ENCODE results near the gene CAV1. TPM values are rescaled to one million over a fixed set of nuclear protein-coding genes. Genes with fewer than 3 reads are reported as not detected.
"Not testable (repeated sequence)": the region's sequence is repeated elsewhere in the genome, so short reads cannot be mapped to it uniquely, and the experiment has no call there.

CAV1 gene
- total RNA-seq, 1 donor from 2014 or later = 12.0 TPM

DNA sequence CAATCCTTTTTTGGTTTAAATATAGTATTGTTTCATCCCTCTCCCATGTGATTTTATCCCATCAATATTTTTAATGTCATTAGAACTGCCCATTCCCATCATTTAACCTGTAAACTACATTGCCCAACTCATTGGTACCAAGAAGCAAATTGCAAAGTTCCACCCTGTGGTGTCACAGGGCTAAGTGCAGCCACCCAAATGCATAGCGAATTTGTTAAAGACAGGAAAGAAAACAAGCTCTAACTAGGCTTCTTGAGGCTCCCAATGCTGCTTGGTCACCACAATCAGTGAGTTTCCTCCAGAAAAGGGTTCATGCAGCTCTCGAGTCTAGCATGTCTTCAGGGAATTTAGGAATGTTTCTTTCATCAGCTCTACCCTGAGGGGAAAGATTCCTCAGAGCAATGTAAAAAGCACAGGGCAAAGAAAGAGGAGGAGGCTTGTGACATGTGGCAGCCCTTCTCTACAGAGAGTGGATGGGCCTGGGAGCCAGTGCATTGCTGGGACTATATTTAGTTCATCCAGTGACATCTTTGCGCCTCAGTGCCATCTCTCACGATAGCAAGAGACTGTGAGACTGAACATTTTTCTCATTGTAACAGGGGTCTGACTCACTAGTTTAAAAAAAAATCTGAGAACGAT, 58.1 kb downstream of the CAV1 start:
- no peak for DNase-seq

DNA sequence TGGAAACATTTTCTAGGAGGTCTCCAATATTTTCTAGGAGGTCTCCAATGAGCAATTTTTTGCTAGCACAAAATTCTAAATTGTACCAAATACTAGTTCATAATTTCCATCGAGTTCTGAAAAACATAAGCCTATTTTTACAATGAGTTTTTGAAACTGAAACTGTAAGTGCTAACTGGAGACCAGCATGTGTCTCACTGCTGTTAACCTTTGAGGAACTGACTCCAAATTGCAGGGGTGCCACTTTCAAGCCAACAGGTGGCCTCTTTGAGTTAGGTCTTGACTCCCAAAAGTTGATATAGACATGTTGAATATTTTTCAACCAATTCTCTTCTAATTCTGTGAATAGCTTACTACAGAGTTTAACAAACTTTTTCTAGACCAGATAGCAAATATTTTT, 58.8 kb downstream of the CAV1 start:
- no peak for DNase-seq

DNA sequence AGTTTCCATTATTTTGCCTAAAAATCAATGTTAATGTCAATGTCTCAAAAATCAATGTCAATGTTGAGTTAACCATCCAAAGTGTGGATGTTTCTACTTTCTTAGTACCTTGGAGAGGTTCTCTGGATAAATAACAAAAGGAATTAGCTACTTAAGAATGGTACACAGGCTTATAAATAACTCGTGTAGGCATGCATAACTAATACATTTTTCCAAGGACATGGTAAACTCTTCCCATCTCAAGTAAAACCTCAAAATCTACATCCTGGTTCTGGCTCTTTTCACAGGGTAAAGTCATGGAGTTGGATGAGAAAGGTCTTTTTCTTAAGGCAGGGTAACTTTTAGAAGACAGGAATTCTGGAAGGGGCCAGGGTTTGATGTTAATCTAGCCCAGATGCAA, 59.9 kb downstream of the CAV1 start:
- DNase-seq = no peak

DNA sequence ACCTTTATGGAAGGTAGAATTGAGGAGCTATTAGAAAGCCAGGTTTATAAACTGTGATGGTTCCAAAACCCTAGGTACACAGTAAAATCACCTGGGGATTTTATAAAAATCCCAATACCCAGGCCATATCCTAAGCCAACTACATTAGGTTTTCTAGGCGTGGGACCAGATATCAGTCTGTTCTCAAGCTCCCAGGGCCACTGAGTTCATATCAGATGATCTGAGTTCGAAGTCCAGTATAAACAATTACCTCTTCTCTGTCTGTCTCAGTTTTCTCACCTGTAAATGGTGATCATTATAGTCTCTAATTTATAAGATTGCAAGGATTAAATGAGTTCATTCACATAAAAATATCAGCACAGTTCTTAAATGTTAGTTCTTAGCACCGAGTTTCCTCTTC, 60.6 kb downstream of the CAV1 start:
- no peak for DNase-seq

DNA sequence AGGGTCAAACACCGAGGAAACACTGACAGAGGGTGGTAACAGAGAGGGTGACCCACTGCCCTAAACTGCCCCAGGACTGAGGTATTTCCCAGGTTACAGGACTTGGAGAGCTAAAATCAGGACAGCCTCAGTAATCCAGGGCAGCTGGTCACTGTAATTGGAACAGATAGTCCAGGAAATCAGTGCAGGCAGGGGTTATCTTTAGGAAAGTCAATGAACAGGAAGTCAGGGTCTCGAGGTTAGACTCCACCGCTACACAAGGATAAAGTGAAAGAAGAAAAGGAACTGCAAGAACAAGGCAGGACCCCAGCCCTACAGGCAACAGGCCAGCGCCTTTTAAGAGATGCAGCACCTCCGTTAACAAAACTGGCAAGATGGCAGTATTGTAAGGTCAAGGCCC, 61.1 kb downstream of the CAV1 start:
- DNase-seq = no peak

DNA sequence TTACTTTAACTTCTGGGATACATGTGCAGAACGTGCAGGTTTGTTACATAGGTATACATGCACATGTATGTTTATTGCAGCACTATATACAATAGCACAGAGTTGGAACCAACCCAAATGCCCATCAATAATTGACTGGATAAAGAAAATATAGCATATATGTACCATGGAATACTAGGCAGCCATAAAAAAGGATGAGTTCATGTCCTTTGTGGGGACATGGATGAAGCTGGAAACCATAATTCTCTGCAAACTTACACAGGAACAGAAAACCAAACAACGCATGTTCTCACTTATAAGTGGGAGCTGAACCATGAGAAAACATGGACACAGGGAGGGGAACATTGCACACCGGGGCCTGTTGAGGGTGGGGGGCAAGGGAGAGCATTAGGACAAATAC, 62.4 kb downstream of the CAV1 start:
- not testable (repeated sequence) for DNase-seq

DNA sequence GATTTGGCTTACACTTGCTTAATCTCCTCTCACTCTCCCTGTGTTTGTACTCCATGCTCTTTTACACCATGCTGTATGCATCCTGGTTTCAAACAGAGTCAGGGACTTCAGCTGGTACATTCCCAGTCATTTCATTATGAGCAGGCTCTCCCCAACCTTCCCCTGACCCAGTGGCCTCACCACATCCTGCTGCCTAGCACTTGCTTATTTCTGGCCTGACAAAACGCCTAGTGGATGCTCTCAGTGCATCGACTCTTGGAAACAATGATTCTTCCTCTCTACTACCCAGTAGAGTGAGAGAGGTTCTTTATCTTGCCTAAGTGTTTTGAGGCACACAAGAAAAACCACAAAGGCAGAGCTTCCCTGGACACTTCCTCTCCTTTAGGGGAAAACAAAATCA, 63.4 kb downstream of the CAV1 start:
- DNase-seq = no peak

DNA sequence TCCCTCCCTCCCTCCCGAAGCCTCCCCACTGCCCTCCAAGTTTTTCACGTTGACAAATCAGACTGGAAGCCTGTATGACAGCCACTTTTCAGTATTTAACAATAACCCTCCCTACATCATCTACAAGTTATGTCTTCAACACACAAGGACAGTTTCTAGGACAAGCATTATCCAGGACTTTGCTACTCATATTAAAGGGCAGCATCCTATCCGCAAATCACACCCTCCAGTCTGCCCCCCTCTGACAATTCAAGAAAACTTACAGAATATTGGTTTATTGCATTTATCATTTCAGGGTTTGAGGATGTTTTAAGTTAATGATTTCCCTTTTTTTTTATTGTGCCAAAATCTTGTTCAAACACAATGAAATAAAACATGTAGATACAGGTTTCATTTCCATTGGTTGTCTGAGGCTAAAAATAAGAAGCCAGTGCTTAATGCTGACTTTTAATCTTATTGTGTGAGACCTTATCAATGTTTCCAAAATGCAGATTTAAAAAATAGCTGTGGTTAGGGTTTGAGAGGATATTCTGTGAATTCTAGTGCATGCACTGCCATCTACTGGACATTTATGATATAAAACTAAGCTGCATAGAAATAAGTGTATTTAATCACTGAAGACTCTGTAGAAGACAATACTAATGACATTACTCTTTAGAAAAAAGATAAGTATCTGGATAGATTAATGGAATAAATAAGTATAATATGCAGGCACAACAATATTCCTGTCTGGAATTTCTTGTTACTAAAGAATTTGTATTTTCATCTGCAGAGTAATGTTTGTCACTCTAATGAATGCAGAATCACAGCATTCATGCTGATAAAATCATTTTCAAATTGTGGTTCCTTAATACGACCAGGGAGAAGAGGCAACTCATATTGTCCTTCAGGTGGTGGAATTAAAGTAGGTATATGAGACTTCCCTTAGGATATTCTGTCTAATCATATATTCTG, 64.1 kb downstream of the CAV1 start:
- DNase-seq = no peak

DNA sequence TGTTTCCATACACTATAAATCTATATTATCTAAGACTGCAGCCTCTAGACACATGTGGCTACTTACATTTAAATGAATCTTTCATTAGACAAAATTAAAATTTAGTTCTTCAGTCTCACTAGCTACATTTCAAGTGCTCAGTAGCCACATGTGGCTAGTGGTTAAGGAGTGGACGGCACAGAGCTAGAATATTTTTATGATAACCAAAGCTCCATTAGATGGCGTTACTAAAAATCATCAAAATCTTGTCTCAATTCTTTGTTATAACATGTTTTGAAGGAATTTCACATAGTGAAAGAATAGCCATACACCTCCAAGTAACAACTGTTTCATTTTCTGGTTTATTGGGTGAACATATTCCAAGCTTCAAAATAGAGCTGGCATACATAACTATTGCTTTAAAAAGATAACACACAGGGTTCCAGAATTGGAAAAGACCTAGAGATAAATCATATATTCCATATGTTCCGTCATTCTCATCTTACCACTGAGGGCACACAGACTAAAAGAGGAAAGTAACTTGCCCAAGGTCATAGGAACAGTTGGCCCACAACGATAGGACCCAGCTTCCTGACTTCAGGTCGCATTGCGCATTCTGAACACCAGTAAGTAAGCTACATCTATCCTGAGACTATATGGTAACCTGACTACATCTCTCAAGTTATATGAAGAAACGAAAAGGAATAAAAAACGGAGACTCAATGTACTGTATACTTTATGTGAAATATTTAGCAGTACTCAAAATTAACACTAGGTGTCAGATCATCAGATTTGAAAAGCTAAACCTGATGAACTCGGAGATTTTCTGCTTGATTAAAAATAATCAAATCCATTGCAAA, 66.6 kb downstream of the CAV1 start:
- no peak for DNase-seq

DNA sequence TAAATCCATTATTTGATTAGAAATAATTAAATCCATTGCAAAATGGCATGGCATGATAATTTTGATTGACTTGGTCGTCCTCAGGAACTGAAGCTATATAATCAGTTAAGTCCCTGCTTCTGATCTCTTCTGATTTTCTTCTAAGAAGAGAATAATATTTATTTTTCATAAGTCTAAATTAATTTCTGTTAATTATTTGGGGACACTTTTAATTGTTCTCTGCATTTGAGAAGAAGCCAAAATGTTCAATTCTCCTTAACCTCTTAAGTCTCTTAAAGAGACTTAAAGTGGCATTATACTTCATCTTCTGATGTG, 67.2 kb downstream of the CAV1 start:
- no peak for DNase-seq

DNA sequence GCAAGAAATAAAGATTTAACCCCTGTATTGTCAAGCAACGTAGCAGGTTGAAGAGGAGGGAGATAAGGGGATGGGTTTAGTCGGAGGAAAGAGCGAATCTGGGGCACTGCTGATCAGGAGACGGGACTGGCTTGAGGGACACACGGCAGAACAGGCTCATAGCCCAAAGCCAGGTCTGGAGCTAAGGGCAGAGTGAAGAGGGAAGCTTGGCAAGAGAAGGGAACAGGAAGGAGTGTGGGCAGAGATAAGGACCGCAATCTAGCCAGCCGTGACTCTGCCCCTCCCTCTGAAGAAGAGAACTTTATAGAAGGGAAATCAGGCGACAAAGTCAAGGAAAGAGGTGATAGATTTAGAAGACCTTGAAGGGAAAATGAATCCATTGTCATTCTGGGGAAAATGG, 67.6 kb downstream of the CAV1 start:
- DNase-seq = no peak

DNA sequence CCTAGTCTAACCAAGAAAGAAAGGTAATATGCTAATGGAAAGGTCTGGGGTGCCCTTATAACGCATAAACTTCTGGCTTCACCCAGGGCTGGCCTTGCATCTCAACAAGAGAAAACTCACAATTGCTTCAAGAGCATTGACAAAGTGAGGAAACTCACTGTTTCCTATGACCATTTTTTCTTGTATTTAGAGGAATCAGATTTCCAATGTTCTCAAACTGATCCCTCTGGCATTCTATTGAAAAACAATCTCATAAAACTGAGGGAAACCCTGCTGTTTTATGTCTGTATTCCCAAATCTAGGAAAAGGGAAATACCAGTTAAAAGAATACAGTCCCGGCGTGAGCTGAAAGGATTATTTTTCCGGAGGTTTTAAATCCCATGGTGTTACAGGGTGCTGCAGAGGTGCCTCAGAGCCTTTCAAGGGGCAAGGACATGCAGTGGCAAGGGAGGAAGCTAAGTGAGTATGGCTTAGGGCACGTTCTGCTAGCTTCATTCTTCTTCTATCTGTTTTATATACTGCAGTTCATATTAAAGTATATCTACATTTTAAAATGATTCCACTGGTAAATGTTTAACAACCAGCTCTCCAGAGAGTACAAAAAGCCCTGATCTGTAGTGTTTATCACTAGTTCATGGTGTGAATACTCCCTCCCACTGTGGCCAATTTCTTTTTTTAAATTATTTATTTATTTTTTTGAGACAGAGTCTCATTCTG, 68.7 kb downstream of the CAV1 start:
- DNase-seq = no peak

DNA sequence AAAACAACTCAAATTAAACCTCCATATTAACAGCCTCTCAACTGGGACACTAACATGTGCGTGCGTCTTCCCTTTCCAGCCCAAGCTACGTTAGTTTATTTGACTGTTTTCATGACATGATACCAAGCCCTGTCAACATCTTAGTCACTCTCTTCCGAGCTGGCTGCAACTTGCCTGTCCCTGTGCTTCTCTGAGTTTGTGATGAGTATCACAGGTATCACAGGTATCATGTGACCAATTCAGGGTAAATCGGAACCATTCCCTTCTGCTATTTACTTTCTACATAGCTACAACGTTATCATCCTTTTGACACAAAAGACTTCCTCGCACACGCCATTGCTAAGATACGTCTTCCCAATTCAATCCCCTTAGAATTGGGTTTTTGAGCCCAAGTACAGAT, 70.2 kb downstream of the CAV1 start:
- DNase-seq = no peak

DNA sequence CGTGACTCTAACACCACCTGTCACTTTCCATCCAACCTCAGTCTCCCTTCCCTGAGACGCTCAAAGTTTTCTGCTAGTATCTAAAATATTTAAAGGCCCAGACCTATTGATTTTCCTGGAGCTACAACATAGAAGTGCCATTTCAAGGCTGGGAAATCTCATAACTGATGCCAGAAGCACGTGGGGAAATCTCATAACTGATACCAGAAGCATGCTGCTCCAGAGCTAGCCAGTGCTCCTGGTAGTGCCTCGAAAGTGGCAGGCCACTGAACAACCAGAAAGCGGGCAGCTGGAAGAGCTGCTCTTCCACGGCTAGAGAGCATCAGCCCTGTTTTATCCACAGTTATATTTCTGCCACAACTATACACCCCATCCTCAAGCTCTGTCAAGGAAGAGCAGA, 72.5 kb downstream of the CAV1 start:
- DNase-seq = no peak

DNA sequence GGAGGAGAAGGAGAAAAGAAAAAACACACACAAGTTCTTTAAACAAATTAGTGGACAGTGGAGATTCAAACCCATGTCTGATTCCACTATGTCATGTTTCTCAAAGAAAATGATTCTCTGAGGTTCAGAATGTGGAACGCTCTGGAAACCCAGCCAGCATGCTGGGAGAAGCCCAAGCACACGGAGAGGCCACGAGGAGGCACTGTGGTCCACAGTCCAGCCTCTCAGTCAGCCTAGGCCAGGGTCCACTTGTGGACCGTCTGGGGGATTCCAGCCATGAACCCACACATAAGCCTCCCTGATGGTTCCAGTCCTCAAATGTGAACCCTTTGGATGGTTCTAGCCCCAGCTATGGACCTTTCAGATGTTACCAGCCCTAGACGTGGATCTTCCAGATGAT, 73.4 kb downstream of the CAV1 start:
- no peak for DNase-seq

DNA sequence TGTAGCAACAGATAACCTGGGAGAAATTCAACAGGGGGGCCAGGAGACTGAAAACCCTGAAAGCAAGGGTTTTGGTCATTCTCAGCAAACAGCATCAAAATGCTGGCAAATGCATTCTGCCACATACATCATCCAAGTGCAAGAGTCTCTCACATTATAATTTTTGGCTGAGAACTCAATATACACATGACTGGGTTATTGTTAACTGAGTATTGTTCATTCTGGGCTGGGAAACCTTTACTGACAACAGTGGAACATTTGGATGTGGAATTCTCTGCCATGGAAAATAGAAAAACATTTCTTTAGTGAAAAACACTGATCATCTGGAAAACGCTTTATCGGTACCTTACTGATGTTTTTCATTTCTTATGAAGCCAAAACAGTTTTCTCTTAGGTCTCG, 74.0 kb downstream of the CAV1 start:
- no peak for DNase-seq

DNA sequence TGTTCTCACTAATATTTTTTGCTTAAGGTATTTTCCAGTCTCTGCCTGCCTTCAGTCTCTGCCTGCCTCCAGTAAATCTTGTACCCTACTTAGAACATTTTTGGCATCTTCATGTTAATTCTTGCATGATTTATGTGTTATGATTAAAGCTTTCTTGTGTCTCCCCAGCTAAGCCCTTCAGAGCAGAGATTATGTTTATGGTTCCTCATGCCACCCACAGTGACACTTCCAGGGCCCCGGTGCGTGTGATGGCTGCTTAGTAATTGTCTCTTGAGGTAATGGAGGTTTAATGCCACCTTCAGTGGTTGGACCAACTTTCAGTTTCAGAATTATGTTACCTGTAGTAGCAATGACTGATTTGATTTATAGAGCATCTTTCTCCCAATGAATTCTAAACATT, 76.6 kb downstream of the CAV1 start:
- DNase-seq = no peak

DNA sequence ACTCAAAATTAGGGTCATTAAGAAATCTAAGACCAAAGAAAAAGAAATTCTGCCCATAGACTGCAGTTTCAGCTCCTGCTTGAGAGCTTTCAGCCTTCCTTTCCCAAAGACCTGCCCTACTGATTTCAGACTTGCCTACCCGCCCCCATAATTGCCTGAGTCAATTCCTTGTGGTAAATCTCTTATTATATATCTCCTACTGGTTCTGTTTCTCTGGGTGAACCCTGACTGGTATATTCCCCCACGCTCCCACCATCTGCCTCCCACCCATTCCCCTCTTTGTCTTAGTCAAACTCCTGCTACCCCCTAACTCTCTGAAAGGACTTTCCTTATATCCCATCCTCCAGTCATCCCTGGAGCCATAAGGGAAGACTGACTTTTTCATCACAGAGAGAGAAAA, 82.5 kb downstream of the CAV1 start:
- no peak for DNase-seq

DNA sequence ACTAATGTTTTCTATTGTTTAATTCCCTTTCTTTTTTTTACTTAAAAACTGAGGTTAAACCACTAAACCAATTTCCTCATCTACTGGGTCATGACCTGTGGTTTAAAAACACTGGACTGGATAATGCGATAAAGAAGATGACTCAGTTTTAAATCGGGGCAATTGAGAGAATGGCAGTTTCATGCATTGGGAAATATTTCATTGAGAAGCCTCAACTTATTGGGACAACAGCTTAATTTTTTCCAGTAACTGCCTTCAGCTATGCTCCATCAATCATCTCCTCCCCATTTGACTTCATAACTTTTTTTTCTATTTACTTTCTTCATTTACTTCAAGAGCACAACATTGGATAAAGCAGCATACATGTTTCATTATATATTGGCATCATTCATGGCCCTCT, 85.4 kb downstream of the CAV1 start:
- no peak for DNase-seq

DNA sequence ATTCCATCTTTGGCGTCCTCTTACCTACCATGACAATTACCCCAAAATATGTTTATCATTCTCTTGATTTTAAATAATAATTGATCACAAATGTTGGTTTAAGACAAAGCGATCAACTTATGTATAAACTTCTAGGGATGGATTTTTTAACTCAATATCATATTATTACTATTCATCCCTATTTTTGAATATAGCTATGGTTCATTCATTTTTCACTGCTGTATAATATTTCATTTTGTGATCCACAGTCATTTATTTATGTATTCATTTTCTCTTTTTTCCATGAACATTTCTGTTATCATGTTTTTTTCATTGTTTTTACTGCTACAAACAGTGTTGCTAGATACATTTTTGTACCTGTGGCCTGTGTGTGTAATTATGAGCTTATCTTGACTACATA, 85.9 kb downstream of the CAV1 start:
- DNase-seq = no peak
